ENCODE measurements around the gene C2CD3. TPM values are rescaled to one million over a fixed set of nuclear protein-coding genes. Genes with fewer than 3 reads are reported as not detected.

Gene C2CD3
- total and polyA plus RNA-seq, 9 of the 15 experiments (the other 6 are each of a cell fraction or from before 2014, with no cell fraction given), result 4.4 to 20.2 (median 15.4) TPM

DNA sequence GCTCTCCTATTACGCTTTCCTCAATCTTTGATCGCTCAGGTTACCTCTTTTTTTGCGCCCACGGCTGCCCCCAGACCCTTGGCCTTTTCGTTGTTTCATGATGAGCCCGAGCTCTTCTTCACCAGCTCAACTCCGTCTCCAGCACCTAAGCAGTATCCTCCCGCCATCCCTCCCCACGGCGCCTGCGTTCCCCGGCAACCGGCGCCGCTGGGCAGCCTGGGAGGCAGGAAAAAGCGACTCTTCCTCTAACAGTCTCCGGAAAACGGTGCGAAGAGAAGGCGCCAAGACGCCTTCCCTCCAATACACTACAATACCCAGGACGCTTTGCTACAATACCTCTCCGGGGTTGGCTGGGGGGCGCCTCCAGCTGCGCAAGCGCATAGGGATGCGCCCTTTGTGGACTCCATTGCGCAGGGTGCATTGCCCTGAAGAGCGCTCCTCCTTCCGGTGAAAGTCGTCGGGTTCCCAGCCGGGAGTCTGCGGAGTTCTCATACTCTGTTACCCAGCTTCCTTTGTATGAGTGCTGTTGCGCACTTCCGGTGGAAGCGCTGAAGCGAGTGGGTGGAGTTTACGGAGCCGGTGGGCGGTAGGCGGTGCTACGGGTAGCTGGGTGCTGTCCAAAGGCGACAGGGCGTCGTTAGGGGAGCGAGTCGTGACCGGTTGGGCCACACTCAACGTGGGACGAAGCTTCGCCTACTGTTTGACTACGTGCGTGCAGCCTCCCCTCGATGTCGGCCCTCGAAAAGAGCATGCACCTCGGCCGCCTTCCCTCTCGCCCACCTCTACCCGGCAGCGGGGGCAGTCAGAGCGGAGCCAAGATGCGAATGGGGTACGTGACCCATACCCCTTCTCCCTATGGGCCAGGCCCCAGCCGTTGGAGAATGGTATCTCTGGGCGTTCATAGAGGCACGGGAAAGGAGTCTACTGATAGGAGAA is at the start of gene C2CD3, which contains the start of gene PPME1 (continued):
- no peak for TF ChIP-seq RNF219 (CRISPR knock-in tag; IDR thresholded peaks at IDR 0.05)
- TF ChIP-seq, protein P1, sequence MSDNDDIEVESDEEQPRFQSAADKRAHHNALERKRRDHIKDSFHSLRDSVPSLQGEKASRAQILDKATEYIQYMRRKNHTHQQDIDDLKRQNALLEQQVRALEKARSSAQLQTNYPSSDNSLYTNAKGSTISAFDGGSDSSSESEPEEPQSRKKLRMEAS (CRISPR knock-in tag; IDR thresholded peaks at IDR 0.05), result peak; percentile 86
- no peak for TF ChIP-seq PBX2 (CRISPR knock-in tag; IDR thresholded peaks at IDR 0.05; ENCODE audit: low read depth)
- TF ChIP-seq PBX2 (tag; conservative IDR thresholded peaks at IDR 0.05; ENCODE audit: low read depth), result no peak
- peak; percentile 73; the same call in 1 of the 2 replicates for TF ChIP-seq KLF6 (CRISPR knock-in tag; IDR thresholded peaks at IDR 0.05; ENCODE audit: borderline replicate concordance)
- peak; percentile 95 for TF ChIP-seq ETV5 (CRISPR knock-in tag; IDR thresholded peaks at IDR 0.05; ENCODE audit: low read depth)
- TF ChIP-seq IFI16 (CRISPR knock-in tag; IDR thresholded peaks at IDR 0.05), result no peak
- TF ChIP-seq BDP1 (IDR thresholded peaks at IDR 0.05; ENCODE audit: insufficient read depth, insufficient read length), result no peak
- TF ChIP-seq FUS (optimal IDR thresholded peaks at IDR 0.05; ENCODE audit: low read depth, low read length), result no peak
- TF ChIP-seq NUFIP1 (IDR thresholded peaks at IDR 0.05; ENCODE audit: partially characterized antibody), result no peak
- TF ChIP-seq FOXO4 (CRISPR knock-in tag; IDR thresholded peaks at IDR 0.05), result no peak
- TF ChIP-seq ELK1 (CRISPR knock-in tag; IDR thresholded peaks at IDR 0.05), result no peak
- TF ChIP-seq, protein P2, sequence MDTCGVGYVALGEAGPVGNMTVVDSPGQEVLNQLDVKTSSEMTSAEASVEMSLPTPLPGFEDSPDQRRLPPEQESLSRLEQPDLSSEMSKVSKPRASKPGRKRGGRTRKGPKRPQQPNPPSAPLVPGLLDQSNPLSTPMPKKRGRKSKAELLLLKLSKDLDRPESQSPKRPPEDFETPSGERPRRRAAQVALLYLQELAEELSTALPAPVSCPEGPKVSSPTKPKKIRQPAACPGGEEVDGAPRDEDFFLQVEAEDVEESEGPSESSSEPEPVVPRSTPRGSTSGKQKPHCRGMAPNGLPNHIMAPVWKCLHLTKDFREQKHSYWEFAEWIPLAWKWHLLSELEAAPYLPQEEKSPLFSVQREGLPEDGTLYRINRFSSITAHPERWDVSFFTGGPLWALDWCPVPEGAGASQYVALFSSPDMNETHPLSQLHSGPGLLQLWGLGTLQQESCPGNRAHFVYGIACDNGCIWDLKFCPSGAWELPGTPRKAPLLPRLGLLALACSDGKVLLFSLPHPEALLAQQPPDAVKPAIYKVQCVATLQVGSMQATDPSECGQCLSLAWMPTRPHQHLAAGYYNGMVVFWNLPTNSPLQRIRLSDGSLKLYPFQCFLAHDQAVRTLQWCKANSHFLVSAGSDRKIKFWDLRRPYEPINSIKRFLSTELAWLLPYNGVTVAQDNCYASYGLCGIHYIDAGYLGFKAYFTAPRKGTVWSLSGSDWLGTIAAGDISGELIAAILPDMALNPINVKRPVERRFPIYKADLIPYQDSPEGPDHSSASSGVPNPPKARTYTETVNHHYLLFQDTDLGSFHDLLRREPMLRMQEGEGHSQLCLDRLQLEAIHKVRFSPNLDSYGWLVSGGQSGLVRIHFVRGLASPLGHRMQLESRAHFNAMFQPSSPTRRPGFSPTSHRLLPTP (IDR thresholded peaks at IDR 0.05; ENCODE audit: borderline replicate concordance, extremely low read depth, insufficient read length), result no peak
- no peak for TF ChIP-seq ZNF780A (CRISPR knock-in tag; IDR thresholded peaks at IDR 0.05)
- no peak for TF ChIP-seq CBX8 (IDR thresholded peaks at IDR 0.05; ENCODE audit: borderline replicate concordance, extremely low read depth, low read depth, low read length, poor library complexity, severe bottlenecking)
